Natural killer cell (primary cell): ENCODE results near the gene SUSD3. TPM values are rescaled to one million over a fixed set of nuclear protein-coding genes. Genes with fewer than 3 reads are reported as not detected.

Experiments
- ATAC-seq, 3 donors: fragments of 150-1000 bp in 2 of 3; fragments of 200-7000 bp in 1 of 3; cut with Tn5 transposase; 1 replicate in 1 of 3; 2 replicates in 2 of 3; pipeline ENCODE4 v1.10.0; 2021; ENCODE audit warnings: mild to moderate bottlenecking in 2 of 3, moderate library complexity in 2 of 3
- DNase-seq, 2 donors: peaks; one replicate each; pipeline versions ENCODE4 v3.0.0 to v3.0.0-alpha.2; 2013 to 2021; ENCODE audit warnings: mixed read lengths in 1 of 2
- H3K27ac ChIP-seq: one replicate; pipeline ENCODE4 v1.5.1; 2013; ENCODE audit warnings: mild to moderate bottlenecking, low read length
- H3K27me3 ChIP-seq: one replicate; pipeline ENCODE4 v1.6.1; 2013; ENCODE audit warnings: low read length; ENCODE audit not compliant: control insufficient read depth, insufficient read depth
- H3K36me3 ChIP-seq: one replicate; pipeline ENCODE4 v1.6.1; 2013; ENCODE audit warnings: low read length; ENCODE audit not compliant: control insufficient read depth, insufficient read depth
- H3K4me1 ChIP-seq: one replicate; pipeline ENCODE4 v1.6.1; 2013; ENCODE audit warnings: low read length; ENCODE audit not compliant: control insufficient read depth, insufficient read depth
- H3K4me3 ChIP-seq: one replicate; pipeline ENCODE4 v1.5.1; 2013; ENCODE audit warnings: low read length
- H3K9me3 ChIP-seq: one replicate; pipeline ENCODE4 v1.6.1; 2013; ENCODE audit warnings: low read length; ENCODE audit not compliant: control insufficient read depth, insufficient read depth
- H3K27ac Mint-ChIP-seq, 2 donors: one replicate each; pipeline ENCODE4 v1.8.0; 2022; ENCODE audit warnings: mild to moderate bottlenecking in 2 of 2, mixed read lengths in 2 of 2, moderate library complexity in 1 of 2
- H3K27me3 Mint-ChIP-seq, 2 donors: one replicate each; pipeline ENCODE4 v1.8.0; 2022; ENCODE audit warnings: low read depth in 2 of 2, mixed read lengths in 2 of 2
- H3K36me3 Mint-ChIP-seq: one replicate; pipeline ENCODE4 v1.8.0; 2022; ENCODE audit warnings: mixed read lengths
- H3K4me1 Mint-ChIP-seq, 2 donors: one replicate each; pipeline ENCODE4 v1.8.0; 2022; ENCODE audit warnings: mixed read lengths in 2 of 2
- H3K4me3 Mint-ChIP-seq: one replicate; pipeline ENCODE4 v1.8.0; 2022; ENCODE audit warnings: mild to moderate bottlenecking, moderate library complexity, mixed read lengths
- H3K9me3 Mint-ChIP-seq, 2 donors: one replicate each; pipeline ENCODE4 v1.8.0; 2022; ENCODE audit warnings: mixed read lengths in 2 of 2
- WGBS: methylation state at CpG from one replicate; pipeline ENCODE4 v1.1.7; 2013; ENCODE audit warnings: missing lambda C conversion rate; ENCODE audit not compliant: insufficient coverage; 5-methylcytosine and 5-hydroxymethylcytosine counted together
- intact Hi-C: fragments of 100-400 bp; cut with micrococcal nuclease; formaldehyde crosslinking; loops from one replicate; pipeline ENCODE4 v1.14.2; 2022
- total RNA-seq, 4 donors: library from RNA; stranded (reverse); fragments of 120-200 nt in 1 of 4; gene quantifications; one replicate each; pipeline versions ENCODE4 v1.2.3 to v1.2.4, GENCODE V29; 2013 to 2022
- TF ChIP-seq, protein P1 (sequence below): fragments of 200-600 bp; IDR thresholded peaks from one replicate; pipeline ENCODE4 v1.8.0; 2022; ENCODE audit warnings: antibody characterized with exemption

Gene SUSD3
- total RNA-seq, 3 donors from 2014 or later (not counting 1 experiment from before 2014, with no cell fraction given): 1.2 to 2.1 (median 1.8) TPM

DNA sequence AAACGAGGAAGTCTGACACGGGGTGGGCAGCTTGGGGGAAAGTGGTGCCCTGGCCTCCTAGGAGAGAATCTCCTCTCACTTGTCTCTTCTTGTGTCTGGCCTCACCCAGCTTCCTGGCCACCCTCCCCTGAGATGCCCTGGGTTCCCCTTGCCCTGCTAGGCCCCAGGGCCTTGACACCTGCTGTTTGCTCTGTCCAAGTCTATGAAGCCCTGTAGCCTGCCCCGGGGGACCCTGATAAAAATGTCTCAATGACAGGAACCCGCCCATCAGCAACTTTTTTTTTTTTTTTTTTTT, 35.0 kb upstream of the SUSD3 start:
- Histone ChIP-seq H3K4me1 (peaks cover 46% of the 10 kb centered on the region), H3K36me3 (peaks cover 82% of the 10 kb centered on the region), H3K9me3 (no peaks in the 10 kb centered on the region), H3K4me3 (no peak overlapping the region), H3K27me3 (no peaks in the 10 kb centered on the region), H3K27ac (no peak overlapping the region)
- Mint-ChIP-seq H3K9me3 (no peaks in the 10 kb centered on the region), H3K27ac (peak overlapping the region; percentile 80 to 97), H3K27me3 (no peaks in the 10 kb centered on the region), H3K4me3 (no peak overlapping the region), H3K4me1 (peaks cover 26 to 55% of the 10 kb centered on the region in 2 donors), H3K36me3 (no peaks in the 10 kb centered on the region)
- no peak for ATAC-seq
- DNase-seq: no peak
- intact Hi-C loops: no loop called here
- WGBS: 82% methylated on average over 4 of the region's 4 CpGs
- TF ChIP-seq, protein P1, sequence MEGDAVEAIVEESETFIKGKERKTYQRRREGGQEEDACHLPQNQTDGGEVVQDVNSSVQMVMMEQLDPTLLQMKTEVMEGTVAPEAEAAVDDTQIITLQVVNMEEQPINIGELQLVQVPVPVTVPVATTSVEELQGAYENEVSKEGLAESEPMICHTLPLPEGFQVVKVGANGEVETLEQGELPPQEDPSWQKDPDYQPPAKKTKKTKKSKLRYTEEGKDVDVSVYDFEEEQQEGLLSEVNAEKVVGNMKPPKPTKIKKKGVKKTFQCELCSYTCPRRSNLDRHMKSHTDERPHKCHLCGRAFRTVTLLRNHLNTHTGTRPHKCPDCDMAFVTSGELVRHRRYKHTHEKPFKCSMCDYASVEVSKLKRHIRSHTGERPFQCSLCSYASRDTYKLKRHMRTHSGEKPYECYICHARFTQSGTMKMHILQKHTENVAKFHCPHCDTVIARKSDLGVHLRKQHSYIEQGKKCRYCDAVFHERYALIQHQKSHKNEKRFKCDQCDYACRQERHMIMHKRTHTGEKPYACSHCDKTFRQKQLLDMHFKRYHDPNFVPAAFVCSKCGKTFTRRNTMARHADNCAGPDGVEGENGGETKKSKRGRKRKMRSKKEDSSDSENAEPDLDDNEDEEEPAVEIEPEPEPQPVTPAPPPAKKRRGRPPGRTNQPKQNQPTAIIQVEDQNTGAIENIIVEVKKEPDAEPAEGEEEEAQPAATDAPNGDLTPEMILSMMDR: no peak

- intact Hi-C loops: no loop called here
- Histone ChIP-seq H3K27me3 (no peaks in the 10 kb centered on the region), H3K4me3 (no peak overlapping the region), H3K27ac (no peak overlapping the region), H3K36me3 (peaks cover 78% of the 10 kb centered on the region), H3K4me1 (peaks cover 57% of the 10 kb centered on the region), H3K9me3 (no peaks in the 10 kb centered on the region)
- WGBS: 81% methylated on average over 4 of the region's 4 CpGs
- Mint-ChIP-seq H3K27me3 (no peaks in the 10 kb centered on the region), H3K36me3 (no peaks in the 10 kb centered on the region), H3K4me1 (peaks cover 33 to 56% of the 10 kb centered on the region in 2 donors), H3K4me3 (no peak overlapping the region), H3K9me3 (no peaks in the 10 kb centered on the region), H3K27ac (peak overlapping the region; percentile 80 to 97)
- ATAC-seq (no peak), DNase-seq (no peak)
- TF ChIP-seq, protein P1: no peak
These were observed 33.9 kb upstream of the SUSD3 start for GRCh38 chr9:93024646-93024910.

- no peaks in the 10 kb centered on the region for H3K9me3 Mint-ChIP-seq
- Histone ChIP-seq H3K4me1 (peaks cover 61% of the 10 kb centered on the region), H3K4me3 (no peak overlapping the region), H3K36me3 (peaks cover 78% of the 10 kb centered on the region), H3K27ac (peak overlapping the region; percentile 33), H3K27me3 (no peaks in the 10 kb centered on the region), H3K9me3 (no peaks in the 10 kb centered on the region)
- H3K27me3 Mint-ChIP-seq: no peaks in the 10 kb centered on the region
- no peak for ATAC-seq
- peaks cover 35 to 55% of the 10 kb centered on the region in 2 donors for H3K4me1 Mint-ChIP-seq
- WGBS: 79% methylated on average over 10 of the region's 11 CpGs
- no peak overlapping the region for H3K4me3 Mint-ChIP-seq
- TF ChIP-seq, protein P1: no peak
- H3K27ac Mint-ChIP-seq: peak overlapping the region; percentile 80 to 97
- no peaks in the 10 kb centered on the region for H3K36me3 Mint-ChIP-seq
- peak in 1 of 2 donors; percentile 51 for DNase-seq
- intact Hi-C loops: loop anchor here (5.0 kb wide), 2 partner anchors 37 to 58 kb away; no protein-coding TSS in a partner anchor
These were observed 33.4 kb upstream of the SUSD3 start for GRCh38 chr9:93024986-93025630.

GRCh38 chr9:93025736-93026135, 32.8 kb upstream of the SUSD3 start:
- no peaks in the 10 kb centered on the region for H3K36me3 Mint-ChIP-seq
- H3K27me3 Mint-ChIP-seq: no peaks in the 10 kb centered on the region
- TF ChIP-seq, protein P1: no peak
- no peak for ATAC-seq
- H3K4me1 Mint-ChIP-seq: peaks cover 35 to 58% of the 10 kb centered on the region in 2 donors
- H3K4me3 Mint-ChIP-seq: no peak overlapping the region
- Histone ChIP-seq H3K36me3 (peaks cover 78% of the 10 kb centered on the region), H3K4me1 (peaks cover 61% of the 10 kb centered on the region), H3K27ac (no peak overlapping the region), H3K9me3 (no peaks in the 10 kb centered on the region), H3K27me3 (no peaks in the 10 kb centered on the region), H3K4me3 (no peak overlapping the region)
- peak overlapping the region; percentile 80 to 97 for H3K27ac Mint-ChIP-seq
- 89% methylated on average over 8 of the region's 8 CpGs for WGBS
- intact Hi-C loops: loop anchor here (5.0 kb wide), 2 partner anchors 37 to 58 kb away; no protein-coding TSS in a partner anchor
- no peaks in the 10 kb centered on the region for H3K9me3 Mint-ChIP-seq
- no peak for DNase-seq
